Subcutaneous adipose tissue (tissue), 4 donors: ENCODE data around the gene TOP1. TPM values are rescaled to one million over a fixed set of nuclear protein-coding genes. Genes with fewer than 3 reads are reported as not detected.

ENCODE experiments used
- CTCF ChIP-seq: fragments of 450-650 bp; IDR thresholded peaks from one replicate; pipeline ENCODE4 v1.5.1; 2016; ENCODE audit warnings: low read depth, mild to moderate bottlenecking, control low read depth, antibody characterized with exemption, moderate library complexity
- total RNA-seq, 4 donors: library from RNA; depleted of rRNA; stranded (reverse); fragments of >200 nt; gene quantifications; one replicate each; pipeline ENCODE4 v1.1.0, GENCODE V29; 2016

TOP1 gene
- total RNA-seq, 4 donors from 2014 or later: 24.6 to 59.2 (median 31.7) TPM

GRCh38 chr20:41030531-41031242 is 2.1 kb downstream of the TOP1 start:
- no peak for TF ChIP-seq CTCF

- no peak for TF ChIP-seq CTCF
Observed at GRCh38 chr20:41031243-41031619, 2.6 kb downstream of the TOP1 start.

GRCh38 chr20:41032271-41032670 is 3.6 kb downstream of the TOP1 start:
- no peak for TF ChIP-seq CTCF

DNA sequence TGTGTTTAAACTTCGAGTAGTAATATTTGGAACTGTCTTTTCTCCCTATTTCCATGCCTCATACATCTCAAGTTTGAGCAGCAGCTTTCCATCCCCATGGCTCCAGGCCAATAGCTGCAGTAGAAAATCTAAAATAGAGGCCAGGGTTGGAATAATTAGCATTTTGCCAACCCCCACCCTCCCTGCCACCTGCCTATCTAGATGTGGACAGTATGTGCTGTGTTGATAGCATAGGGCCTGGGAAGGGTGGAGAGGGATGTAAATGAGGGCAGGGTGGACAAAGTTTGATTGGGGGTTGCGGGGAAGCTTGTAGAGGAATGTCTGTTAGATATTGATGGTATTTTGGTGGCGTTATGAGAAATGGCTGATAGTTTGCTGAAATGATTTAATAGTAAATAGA is 5.6 kb downstream of the TOP1 start:
- TF ChIP-seq CTCF: no peak

GRCh38 chr20:41035207-41035606 is 6.6 kb downstream of the TOP1 start:
- TF ChIP-seq CTCF: no peak

DNA sequence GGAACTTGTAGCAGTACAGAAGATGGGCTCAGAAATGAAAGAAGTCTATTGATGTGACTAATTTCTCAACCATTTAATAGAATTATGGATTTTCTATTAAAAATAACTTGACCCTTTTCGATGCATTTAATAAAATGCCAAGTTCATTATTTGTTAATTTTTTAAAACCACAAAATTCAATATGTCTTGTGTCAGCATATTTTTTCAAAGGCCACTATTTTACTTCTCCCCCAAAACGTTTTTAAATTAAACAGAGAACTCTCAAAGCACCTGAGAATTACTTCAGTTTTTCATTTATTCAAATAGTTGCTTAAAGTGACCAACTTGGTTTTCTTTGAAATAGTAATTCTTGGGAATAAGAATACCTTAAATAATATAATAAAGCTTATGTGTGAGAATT is 8.6 kb downstream of the TOP1 start:
- TF ChIP-seq CTCF: no peak

- no peak for TF ChIP-seq CTCF
Observed at GRCh38 chr20:41038149-41038877, 9.7 kb downstream of the TOP1 start.
